ENCODE measurements around the gene TNNI2.

GRCh38 chr11:1814691-1815090 lies 24.1 kb upstream of the TNNI2 start:
- TF ChIP-seq CTCF (conservative IDR thresholded peaks at IDR 0.05 in 1 of 2, IDR thresholded peaks at IDR 0.05 in 1 of 2; ENCODE audit: low read depth in 1 of 2, low read length in 2 of 2) (no peak), EZH2 (IDR thresholded peaks at IDR 0.05; ENCODE audit: low read length, missing control alignments) (no peak)
